HepG2 (cell line): ENCODE results near the gene CTCF. TPM values are rescaled to one million over a fixed set of nuclear protein-coding genes. Genes with fewer than 3 reads are reported as not detected.

Experiments
- ELF4 ChIP-seq: sonication (generic); formaldehyde crosslinking; IDR thresholded peaks from 2 replicates; pipeline ENCODE4 v1.5.0; 2020; ENCODE audit warnings: missing genetic modification reagents, mild to moderate bottlenecking, moderate library complexity, borderline replicate concordance
- EZH2 ChIP-seq: conservative IDR thresholded peaks from 2 replicates; pipeline ENCODE4 v1.6.1; 2012; ENCODE audit warnings: mild to moderate bottlenecking, low read depth, low read length, moderate library complexity
- GABPB1 ChIP-seq: IDR thresholded peaks from 2 replicates; pipeline ENCODE4 v1.6.1; 2016; ENCODE audit warnings: mild to moderate bottlenecking, missing genetic modification reagents, moderate library complexity, missing compliant biosample characterization
- HOXA3 ChIP-seq: sonication (generic); formaldehyde crosslinking; IDR thresholded peaks from 2 replicates; pipeline ENCODE4 v1.5.0; 2020; ENCODE audit warnings: missing genetic modification reagents
- MTF2 ChIP-seq: sonication (generic); formaldehyde crosslinking; IDR thresholded peaks from 2 replicates; pipeline ENCODE4 v1.5.0; 2020; ENCODE audit warnings: missing genetic modification reagents, borderline replicate concordance
- NFKB2 ChIP-seq: sonication (generic); formaldehyde crosslinking; IDR thresholded peaks from 2 replicates; pipeline ENCODE4 v1.4.0; 2020; ENCODE audit warnings: missing genetic modification reagents, borderline replicate concordance
- ZFY ChIP-seq: sonication (generic); formaldehyde crosslinking; IDR thresholded peaks from 2 replicates; pipeline ENCODE4 v1.4.0; 2020; ENCODE audit warnings: missing genetic modification reagents
- ZNF468 ChIP-seq: sonication (generic); formaldehyde crosslinking; IDR thresholded peaks from 2 replicates; pipeline ENCODE4 v1.8.0; 2022; ENCODE audit warnings: mild to moderate bottlenecking, moderate library complexity, missing genetic modification reagents
- ZNF75D ChIP-seq: sonication (generic); formaldehyde crosslinking; IDR thresholded peaks from 2 replicates; pipeline ENCODE4 v1.8.1; 2023; ENCODE audit warnings: missing genetic modification reagents, mild to moderate bottlenecking, borderline replicate concordance
- polyA plus RNA-seq, 8 experiments: library from polyadenylated mRNA; depleted of rRNA in 3 of 8; stranded (reverse) in 7 of 8; unstranded in 1 of 8; fragments of >200 nt; fragmentation: Illumina TruSeq in 4 of 8; extraction: Trizol in 4 of 8; gene quantifications; 2 replicates each; pipeline versions ENCODE4 v1.2.1 to v1.2.3, GENCODE V29; 2011 to 2016; ENCODE audit warnings: low read depth in 4 of 8, missing spikeins in 1 of 8, mixed read lengths in 1 of 8; ENCODE audit not compliant: insufficient read depth in 1 of 8
- total RNA-seq, 5 experiments: library from RNA; depleted of rRNA; stranded (reverse); fragments of >200 nt; fragmentation: Illumina TruSeq; extraction: Trizol; gene quantifications; 2 replicates each; pipeline ENCODE4 v1.2.3, GENCODE V29; 2016; ENCODE audit warnings: low read depth in 1 of 5
- TF ChIP-seq, protein P1 (sequence below), 2 experiments: fragments of 450-650 bp in 1 of 2; sonication (generic) in 1 of 2; formaldehyde crosslinking in 1 of 2; IDR thresholded peaks; 2 replicates each; pipeline versions ENCODE4 v1.6.1 to v1.8.0; 2016 to 2022; ENCODE audit warnings: antibody characterized with exemption in 1 of 2, mild to moderate bottlenecking in 1 of 2, missing genetic modification reagents in 1 of 2
- TF ChIP-seq, protein P2 (sequence below), 2 experiments: sonication (generic) in 1 of 2; formaldehyde crosslinking in 1 of 2; IDR thresholded peaks; 2 replicates each; pipeline versions ENCODE4 v1.4.0 to v1.6.1; 2016 to 2020; ENCODE audit warnings: borderline replicate concordance in 1 of 2, low read depth in 1 of 2, mild to moderate bottlenecking in 1 of 2, missing genetic modification reagents in 1 of 2

CTCF gene
- total and polyA plus RNA-seq, 2 of the 13 experiments (the other 11 are each of a cell fraction or from before 2014, with no cell fraction given): 19.5 to 37.5 TPM

DNA sequence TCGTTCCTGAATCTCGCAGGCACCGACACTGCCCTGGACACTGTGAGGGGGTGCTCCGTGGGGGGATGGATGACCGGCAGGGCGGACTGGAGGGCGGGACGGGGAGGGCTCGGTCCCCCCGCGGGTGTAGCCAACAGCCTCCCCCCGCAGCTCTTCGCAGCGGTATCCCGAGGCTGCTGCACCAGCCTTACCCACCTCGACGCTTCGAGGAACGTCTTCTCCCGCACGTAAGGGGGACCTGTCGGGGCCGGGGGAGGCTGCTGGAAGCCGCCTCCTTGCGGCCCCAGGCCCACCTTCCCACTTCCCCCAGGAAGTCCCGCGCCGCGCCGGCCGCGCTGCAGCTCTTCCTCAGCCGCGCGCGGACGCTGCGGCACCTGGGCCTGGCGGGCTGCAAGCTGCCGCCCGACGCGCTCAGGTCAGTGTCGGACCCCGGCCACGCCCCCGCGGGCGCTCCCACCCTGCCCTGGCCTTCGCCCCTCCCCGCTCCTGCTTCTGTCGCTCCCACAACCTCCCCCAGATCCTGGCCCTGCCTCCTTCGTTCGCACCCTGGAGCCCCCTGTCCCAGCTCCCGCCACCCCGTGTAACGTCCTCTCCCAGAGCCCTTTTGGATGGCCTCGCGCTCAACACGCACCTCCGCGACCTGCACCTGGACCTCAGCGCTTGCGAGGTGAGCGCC is 85.9 kb downstream of the CTCF start (continued):
- TF ChIP-seq, protein P1, sequence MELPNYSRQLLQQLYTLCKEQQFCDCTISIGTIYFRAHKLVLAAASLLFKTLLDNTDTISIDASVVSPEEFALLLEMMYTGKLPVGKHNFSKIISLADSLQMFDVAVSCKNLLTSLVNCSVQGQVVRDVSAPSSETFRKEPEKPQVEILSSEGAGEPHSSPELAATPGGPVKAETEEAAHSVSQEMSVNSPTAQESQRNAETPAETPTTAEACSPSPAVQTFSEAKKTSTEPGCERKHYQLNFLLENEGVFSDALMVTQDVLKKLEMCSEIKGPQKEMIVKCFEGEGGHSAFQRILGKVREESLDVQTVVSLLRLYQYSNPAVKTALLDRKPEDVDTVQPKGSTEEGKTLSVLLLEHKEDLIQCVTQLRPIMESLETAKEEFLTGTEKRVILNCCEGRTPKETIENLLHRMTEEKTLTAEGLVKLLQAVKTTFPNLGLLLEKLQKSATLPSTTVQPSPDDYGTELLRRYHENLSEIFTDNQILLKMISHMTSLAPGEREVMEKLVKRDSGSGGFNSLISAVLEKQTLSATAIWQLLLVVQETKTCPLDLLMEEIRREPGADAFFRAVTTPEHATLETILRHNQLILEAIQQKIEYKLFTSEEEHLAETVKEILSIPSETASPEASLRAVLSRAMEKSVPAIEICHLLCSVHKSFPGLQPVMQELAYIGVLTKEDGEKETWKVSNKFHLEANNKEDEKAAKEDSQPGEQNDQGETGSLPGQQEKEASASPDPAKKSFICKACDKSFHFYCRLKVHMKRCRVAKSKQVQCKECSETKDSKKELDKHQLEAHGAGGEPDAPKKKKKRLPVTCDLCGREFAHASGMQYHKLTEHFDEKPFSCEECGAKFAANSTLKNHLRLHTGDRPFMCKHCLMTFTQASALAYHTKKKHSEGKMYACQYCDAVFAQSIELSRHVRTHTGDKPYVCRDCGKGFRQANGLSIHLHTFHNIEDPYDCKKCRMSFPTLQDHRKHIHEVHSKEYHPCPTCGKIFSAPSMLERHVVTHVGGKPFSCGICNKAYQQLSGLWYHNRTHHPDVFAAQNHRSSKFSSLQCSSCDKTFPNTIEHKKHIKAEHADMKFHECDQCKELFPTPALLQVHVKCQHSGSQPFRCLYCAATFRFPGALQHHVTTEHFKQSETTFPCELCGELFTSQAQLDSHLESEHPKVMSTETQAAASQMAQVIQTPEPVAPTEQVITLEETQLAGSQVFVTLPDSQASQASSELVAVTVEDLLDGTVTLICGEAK (IDR thresholded peaks at IDR 0.05): no peak
- TF ChIP-seq, protein P1 (CRISPR knock-in tag; IDR thresholded peaks at IDR 0.05): 0 out of 2 replicates have a peak, but pooled peaks have one; percentile 16
- TF ChIP-seq ZNF75D (CRISPR knock-in tag): no peak
- TF ChIP-seq ELF4 (CRISPR knock-in tag): no peak
- TF ChIP-seq EZH2: peak; percentile 86
- no peak for TF ChIP-seq ZNF468
- TF ChIP-seq ZFY (CRISPR knock-in tag): peak; percentile 30; the same call in 1 of the 2 replicates
- peak; percentile 13; the same call in 1 of the 2 replicates for TF ChIP-seq GABPB1 (CRISPR knock-in tag)
- TF ChIP-seq, protein P2, sequence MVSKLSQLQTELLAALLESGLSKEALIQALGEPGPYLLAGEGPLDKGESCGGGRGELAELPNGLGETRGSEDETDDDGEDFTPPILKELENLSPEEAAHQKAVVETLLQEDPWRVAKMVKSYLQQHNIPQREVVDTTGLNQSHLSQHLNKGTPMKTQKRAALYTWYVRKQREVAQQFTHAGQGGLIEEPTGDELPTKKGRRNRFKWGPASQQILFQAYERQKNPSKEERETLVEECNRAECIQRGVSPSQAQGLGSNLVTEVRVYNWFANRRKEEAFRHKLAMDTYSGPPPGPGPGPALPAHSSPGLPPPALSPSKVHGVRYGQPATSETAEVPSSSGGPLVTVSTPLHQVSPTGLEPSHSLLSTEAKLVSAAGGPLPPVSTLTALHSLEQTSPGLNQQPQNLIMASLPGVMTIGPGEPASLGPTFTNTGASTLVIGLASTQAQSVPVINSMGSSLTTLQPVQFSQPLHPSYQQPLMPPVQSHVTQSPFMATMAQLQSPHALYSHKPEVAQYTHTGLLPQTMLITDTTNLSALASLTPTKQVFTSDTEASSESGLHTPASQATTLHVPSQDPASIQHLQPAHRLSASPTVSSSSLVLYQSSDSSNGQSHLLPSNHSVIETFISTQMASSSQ (IDR thresholded peaks at IDR 0.05; ENCODE audit: low read depth): no peak
- TF ChIP-seq, protein P2 (CRISPR knock-in tag; IDR thresholded peaks at IDR 0.05; ENCODE audit: borderline replicate concordance): 0 out of 2 replicates have a peak, but pooled peaks have one; percentile 29
- 0 out of 2 replicates have a peak, but pooled peaks have one; percentile 8 for TF ChIP-seq HOXA3
- TF ChIP-seq MTF2: peak; percentile 82
- 0 out of 2 replicates have a peak, but pooled peaks have one; percentile 38 for TF ChIP-seq NFKB2 (CRISPR knock-in tag)
